Keratinocyte (primary cell): ENCODE data around the gene PPFIBP2. TPM values are rescaled to one million over a fixed set of nuclear protein-coding genes. Genes with fewer than 3 reads are reported as not detected.

Experiments used
- DNase-seq: peaks from one replicate; pipeline ENCODE4 v3.0.0-alpha.2; 2011; ENCODE audit warnings: low read depth, missing footprints, low spot score
- FAIRE-seq: peaks from 2 replicates; lab custom pipeline; 2011; peaks lifted over from hg19 to GRCh38; lab: Jason Lieb, UNC
- H2AFZ ChIP-seq: 2 replicates; pipeline ENCODE4 v1.6.0; 2012; ENCODE audit warnings: low read length, control low read depth, inconsistent platforms; ENCODE audit not compliant: control insufficient read depth
- H3K27ac ChIP-seq: 2 replicates; pipeline ENCODE4 v1.5.1; 2011; ENCODE audit warnings: low read length; ENCODE audit not compliant: control insufficient read depth, insufficient read depth
- H3K27me3 ChIP-seq: 3 replicates; pipeline ENCODE4 v1.6.0; 2011; ENCODE audit warnings: low read length; ENCODE audit not compliant: control insufficient read depth, insufficient read depth; ENCODE audit errors: extremely low read depth
- H3K36me3 ChIP-seq, 2 experiments: 2 replicates in 1 of 2; 3 replicates in 1 of 2; pipeline ENCODE4 v1.5.1; 2011; ENCODE audit warnings: low read length in 2 of 2, mild to moderate bottlenecking in 1 of 2; ENCODE audit not compliant: control insufficient read depth in 2 of 2, insufficient read depth in 2 of 2; ENCODE audit errors: extremely low read depth in 1 of 2
- H3K4me1 ChIP-seq: 3 replicates; pipeline ENCODE4 v1.5.1; 2011; ENCODE audit warnings: low read length; ENCODE audit not compliant: control insufficient read depth, insufficient read depth; ENCODE audit errors: extremely low read depth
- H3K4me2 ChIP-seq: 3 replicates; pipeline ENCODE4 v1.6.0; 2011; ENCODE audit warnings: low read depth, low read length; ENCODE audit not compliant: control insufficient read depth, insufficient read depth; ENCODE audit errors: extremely low read depth
- H3K4me3 ChIP-seq, 3 experiments: fragments of 200-600 bp in 1 of 3; sonication (generic) in 1 of 3; 2 replicates in 2 of 3; 3 replicates in 1 of 3; pipeline ENCODE4 v1.5.1; 2011 to 2016; ENCODE audit warnings: low read length in 3 of 3, mild to moderate bottlenecking in 3 of 3, control low read depth in 2 of 3, inconsistent platforms in 1 of 3, low read depth in 1 of 3, mixed read lengths in 1 of 3, mixed run types in 1 of 3, moderate library complexity in 1 of 3; ENCODE audit not compliant: control insufficient read depth in 2 of 3, insufficient read depth in 2 of 3; ENCODE audit errors: extremely low read depth in 1 of 3
- H3K79me2 ChIP-seq: 2 replicates; pipeline ENCODE4 v1.6.0; 2012; ENCODE audit warnings: low read length; ENCODE audit not compliant: control insufficient read depth, insufficient read depth
- H3K9ac ChIP-seq: 3 replicates; pipeline ENCODE4 v1.6.0; 2011; ENCODE audit warnings: low read length; ENCODE audit not compliant: control insufficient read depth, insufficient read depth; ENCODE audit errors: extremely low read depth
- H3K9me1 ChIP-seq: 3 replicates; pipeline ENCODE4 v1.6.0; 2011; ENCODE audit warnings: low read length; ENCODE audit not compliant: control insufficient read depth, insufficient read depth; ENCODE audit errors: extremely low read depth
- H3K9me3 ChIP-seq: 2 replicates; pipeline ENCODE4 v1.5.1; 2012; ENCODE audit warnings: low read depth, low read length; ENCODE audit not compliant: control insufficient read depth
- H4K20me1 ChIP-seq: 3 replicates; pipeline ENCODE4 v1.6.0; 2011; ENCODE audit warnings: low read length; ENCODE audit not compliant: control insufficient read depth, insufficient read depth; ENCODE audit errors: extremely low read depth
- CTCF ChIP-seq, 3 experiments: IDR thresholded peaks in 1 of 3; conservative IDR thresholded peaks in 1 of 3; optimal IDR thresholded peaks in 1 of 3; 2 replicates in 2 of 3; 3 replicates in 1 of 3; pipeline versions ENCODE3 to v1.5.1; 2011; ENCODE audit warnings: low read length in 3 of 3, mild to moderate bottlenecking in 3 of 3, moderate library complexity in 2 of 3, control low read depth in 1 of 3, inconsistent platforms in 1 of 3; ENCODE audit not compliant: insufficient read depth in 2 of 3; ENCODE audit errors: extremely low read depth in 1 of 3
- EZH2 ChIP-seq: IDR thresholded peaks from one replicate; pipeline ENCODE4 v1.6.1; 2012; ENCODE audit warnings: inconsistent platforms, mild to moderate bottlenecking, low read length, moderate library complexity
- dilution Hi-C: fragments of 300-500 bp; cut with MboI; formaldehyde crosslinking; loops from one replicate; pipeline ENCODE4 v1.7.0; 2020; ENCODE audit warnings: low sequenced_read_pairs; ENCODE audit not compliant: extremely low pct_ligation_motif_present
- polyA plus RNA-seq, 5 experiments: library from polyadenylated mRNA; depleted of rRNA in 3 of 5; stranded (reverse) in 3 of 5; stranded (forward) in 1 of 5; unstranded in 1 of 5; fragments of >200 nt; gene quantifications; 1 replicate in 1 of 5; 2 replicates in 3 of 5; 3 replicates in 1 of 5; pipeline versions ENCODE4 v1.2.1 to v1.2.3, GENCODE V29; 2011 to 2012; ENCODE audit warnings: missing spikeins in 2 of 5, low read depth in 1 of 5, low replicate concordance in 1 of 5

Gene PPFIBP2
- polyA plus RNA-seq, 1 donor (not counting 4 experiments of a cell fraction or from before 2014, with no cell fraction given), result 11.0 TPM

GRCh38 chr11:7597620-7598019 lies 83.8 kb downstream of the PPFIBP2 start:
- TF ChIP-seq EZH2 (no peak), CTCF (optimal IDR thresholded peaks at IDR 0.05 in 1 of 3, IDR thresholded peaks at IDR 0.05 in 1 of 3, conservative IDR thresholded peaks at IDR 0.05 in 1 of 3; ENCODE audit: extremely low read depth in 1 of 3, insufficient read depth in 2 of 3, low read length in 3 of 3) (peak in 1 of 3 experiments; percentile 3)
- Histone ChIP-seq H3K9me3 (no peaks in the 10 kb centered on the region), H3K27me3 (no peaks in the 10 kb centered on the region), H3K79me2 (no peaks in the 10 kb centered on the region), H3K4me1 (peaks cover 65% of the 10 kb centered on the region), H3K4me3 (no peak overlapping the region), H2AFZ (no peak overlapping the region), H4K20me1 (no peaks in the 10 kb centered on the region), H3K27ac (peak overlapping the region; percentile 66), H3K36me3 (no peaks in the 10 kb centered on the region), H3K4me2 (peak overlapping the region; percentile 72), H3K9me1 (no peaks in the 10 kb centered on the region), H3K9ac (no peak overlapping the region)
- dilution Hi-C loops, result no loop called here
- DNase-seq (no peak), FAIRE-seq (peak; percentile 76)

- H4K20me1 ChIP-seq, result no peaks in the 10 kb centered on the region
- no peaks in the 10 kb centered on the region for H3K9me3 ChIP-seq
- no peak overlapping the region for H3K4me3 ChIP-seq
- H3K9me1 ChIP-seq, result no peaks in the 10 kb centered on the region
- peaks cover 60% of the 10 kb centered on the region for H3K4me1 ChIP-seq
- H3K27me3 ChIP-seq, result no peaks in the 10 kb centered on the region
- H3K4me2 ChIP-seq, result no peak overlapping the region
- no peak overlapping the region for H2AFZ ChIP-seq
- DNase-seq (no peak), FAIRE-seq (peak; percentile 5)
- H3K36me3 ChIP-seq, result no peaks in the 10 kb centered on the region
- no peak for TF ChIP-seq CTCF (optimal IDR thresholded peaks at IDR 0.05 in 1 of 3, IDR thresholded peaks at IDR 0.05 in 1 of 3, conservative IDR thresholded peaks at IDR 0.05 in 1 of 3; ENCODE audit: extremely low read depth in 1 of 3, insufficient read depth in 2 of 3, low read length in 3 of 3)
- TF ChIP-seq EZH2, result no peak
- no peaks in the 10 kb centered on the region for H3K79me2 ChIP-seq
- H3K27ac ChIP-seq, result no peak overlapping the region
- dilution Hi-C loops, result no loop called here
- no peak overlapping the region for H3K9ac ChIP-seq
These were observed 85.4 kb downstream of the PPFIBP2 start for GRCh38 chr11:7599209-7599608.
